ENCODE results near the gene CD180.

DNA sequence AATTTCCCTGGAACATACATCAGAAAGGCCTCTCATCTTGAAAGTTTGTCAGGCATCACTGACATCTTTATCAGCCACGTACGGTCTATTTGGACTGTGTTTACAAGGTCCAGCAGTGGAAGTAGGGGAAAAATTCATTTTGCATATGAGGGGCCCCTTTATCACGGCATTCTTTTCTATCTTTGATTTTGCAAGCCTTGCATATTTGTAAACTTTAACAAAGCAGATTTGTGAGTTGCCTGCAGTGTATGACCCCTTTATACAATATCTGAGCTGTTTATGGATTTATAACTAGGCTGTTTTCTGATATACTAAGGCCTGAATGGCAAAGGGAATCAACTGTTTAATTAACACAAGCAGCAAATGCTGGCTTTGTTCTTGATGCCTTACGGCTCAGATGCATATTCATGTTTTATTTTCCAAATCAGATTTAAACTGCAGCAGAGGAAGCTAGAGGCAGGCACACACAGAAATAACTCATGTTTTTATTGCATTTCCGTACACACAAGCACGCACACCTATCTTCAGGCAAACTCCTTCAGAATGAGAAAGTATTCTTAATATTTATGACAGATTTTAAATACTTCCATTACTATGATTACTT lies 61.1 kb downstream of the CD180 start:
- no peak for TF ChIP-seq POLR2AphosphoS5 (IDR thresholded peaks at IDR 0.05; ENCODE audit: low read depth)
- TF ChIP-seq, protein P1, sequence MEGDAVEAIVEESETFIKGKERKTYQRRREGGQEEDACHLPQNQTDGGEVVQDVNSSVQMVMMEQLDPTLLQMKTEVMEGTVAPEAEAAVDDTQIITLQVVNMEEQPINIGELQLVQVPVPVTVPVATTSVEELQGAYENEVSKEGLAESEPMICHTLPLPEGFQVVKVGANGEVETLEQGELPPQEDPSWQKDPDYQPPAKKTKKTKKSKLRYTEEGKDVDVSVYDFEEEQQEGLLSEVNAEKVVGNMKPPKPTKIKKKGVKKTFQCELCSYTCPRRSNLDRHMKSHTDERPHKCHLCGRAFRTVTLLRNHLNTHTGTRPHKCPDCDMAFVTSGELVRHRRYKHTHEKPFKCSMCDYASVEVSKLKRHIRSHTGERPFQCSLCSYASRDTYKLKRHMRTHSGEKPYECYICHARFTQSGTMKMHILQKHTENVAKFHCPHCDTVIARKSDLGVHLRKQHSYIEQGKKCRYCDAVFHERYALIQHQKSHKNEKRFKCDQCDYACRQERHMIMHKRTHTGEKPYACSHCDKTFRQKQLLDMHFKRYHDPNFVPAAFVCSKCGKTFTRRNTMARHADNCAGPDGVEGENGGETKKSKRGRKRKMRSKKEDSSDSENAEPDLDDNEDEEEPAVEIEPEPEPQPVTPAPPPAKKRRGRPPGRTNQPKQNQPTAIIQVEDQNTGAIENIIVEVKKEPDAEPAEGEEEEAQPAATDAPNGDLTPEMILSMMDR (IDR thresholded peaks at IDR 0.05; ENCODE audit: insufficient read depth, low read length), result no peak
- TF ChIP-seq, protein P2, sequence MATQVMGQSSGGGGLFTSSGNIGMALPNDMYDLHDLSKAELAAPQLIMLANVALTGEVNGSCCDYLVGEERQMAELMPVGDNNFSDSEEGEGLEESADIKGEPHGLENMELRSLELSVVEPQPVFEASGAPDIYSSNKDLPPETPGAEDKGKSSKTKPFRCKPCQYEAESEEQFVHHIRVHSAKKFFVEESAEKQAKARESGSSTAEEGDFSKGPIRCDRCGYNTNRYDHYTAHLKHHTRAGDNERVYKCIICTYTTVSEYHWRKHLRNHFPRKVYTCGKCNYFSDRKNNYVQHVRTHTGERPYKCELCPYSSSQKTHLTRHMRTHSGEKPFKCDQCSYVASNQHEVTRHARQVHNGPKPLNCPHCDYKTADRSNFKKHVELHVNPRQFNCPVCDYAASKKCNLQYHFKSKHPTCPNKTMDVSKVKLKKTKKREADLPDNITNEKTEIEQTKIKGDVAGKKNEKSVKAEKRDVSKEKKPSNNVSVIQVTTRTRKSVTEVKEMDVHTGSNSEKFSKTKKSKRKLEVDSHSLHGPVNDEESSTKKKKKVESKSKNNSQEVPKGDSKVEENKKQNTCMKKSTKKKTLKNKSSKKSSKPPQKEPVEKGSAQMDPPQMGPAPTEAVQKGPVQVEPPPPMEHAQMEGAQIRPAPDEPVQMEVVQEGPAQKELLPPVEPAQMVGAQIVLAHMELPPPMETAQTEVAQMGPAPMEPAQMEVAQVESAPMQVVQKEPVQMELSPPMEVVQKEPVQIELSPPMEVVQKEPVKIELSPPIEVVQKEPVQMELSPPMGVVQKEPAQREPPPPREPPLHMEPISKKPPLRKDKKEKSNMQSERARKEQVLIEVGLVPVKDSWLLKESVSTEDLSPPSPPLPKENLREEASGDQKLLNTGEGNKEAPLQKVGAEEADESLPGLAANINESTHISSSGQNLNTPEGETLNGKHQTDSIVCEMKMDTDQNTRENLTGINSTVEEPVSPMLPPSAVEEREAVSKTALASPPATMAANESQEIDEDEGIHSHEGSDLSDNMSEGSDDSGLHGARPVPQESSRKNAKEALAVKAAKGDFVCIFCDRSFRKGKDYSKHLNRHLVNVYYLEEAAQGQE (IDR thresholded peaks at IDR 0.05; ENCODE audit: insufficient replicate concordance, low read depth), result no peak

Measured in HL-60 (cell line).